RPMI8226 (cell line): ENCODE measurements around the gene C1RL.
"Not testable (repeated sequence)": the region's sequence is repeated elsewhere in the genome, so short reads cannot be mapped to it uniquely, and the experiment has no call there.

Source experiments
- DNase-seq: peaks from one replicate; pipeline ENCODE4 v3.0.0-alpha.2; 2015

C1RL gene

DNA sequence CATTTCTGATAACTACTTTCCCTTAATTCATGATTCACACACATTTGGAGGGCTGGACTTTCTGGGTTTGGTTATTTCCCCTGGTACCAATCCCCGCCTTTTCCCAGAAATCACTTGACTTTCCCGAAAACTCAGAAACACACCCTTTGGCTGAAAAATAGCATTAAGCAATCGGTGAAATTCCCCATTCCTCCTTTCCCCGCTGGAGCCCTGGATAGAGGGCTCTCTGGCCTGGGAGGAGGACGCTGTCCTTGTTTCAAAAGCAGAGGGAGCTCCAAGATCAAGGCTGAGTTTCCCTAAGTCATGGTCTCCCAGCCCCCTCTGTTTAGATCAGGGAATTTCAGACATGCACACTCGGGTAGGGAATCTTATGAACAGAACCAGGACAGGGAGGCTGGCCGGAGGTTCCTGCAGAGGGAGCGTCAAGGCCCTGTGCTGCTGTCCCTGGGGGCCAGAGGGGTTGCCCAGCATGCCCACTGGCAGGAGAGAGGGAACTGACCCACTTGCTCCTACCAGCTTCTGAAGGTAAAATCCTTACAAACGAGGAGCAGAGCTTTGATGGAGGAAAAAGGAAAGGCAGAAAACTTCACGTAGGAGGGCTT is 48.6 kb downstream of the C1RL start, which contains the start of gene C1S:
Gene C1S, plus strand, starts transcription at position 366 of the 602 bp plus-strand sequence. CDS start 1,195 bp downstream, outside the sequence.
- DNase-seq: no peak

DNA sequence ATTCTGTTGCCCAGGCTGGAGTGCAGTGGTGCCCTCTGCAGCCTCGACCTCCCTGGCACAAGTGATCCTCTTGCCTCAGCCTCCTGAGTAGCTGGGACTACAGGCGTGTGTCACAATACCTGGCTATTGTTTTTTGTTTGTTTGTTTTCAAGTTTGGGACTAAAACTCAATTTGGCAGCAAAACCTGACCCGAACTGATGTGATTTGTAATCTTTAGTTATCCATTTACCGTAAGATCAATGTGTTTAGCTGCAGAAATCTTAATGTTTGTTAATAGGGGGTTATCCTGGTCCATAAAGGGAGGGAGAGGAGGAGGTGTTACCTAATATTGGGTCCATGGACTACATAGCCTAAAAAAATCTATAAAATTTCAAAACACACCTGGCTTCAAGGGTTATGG is 49.2 kb downstream of the C1RL start:
- no peak for DNase-seq

- DNase-seq: no peak
Measured at GRCh38 chr12:7058850-7059395, 50.1 kb downstream of the C1RL start.

DNA sequence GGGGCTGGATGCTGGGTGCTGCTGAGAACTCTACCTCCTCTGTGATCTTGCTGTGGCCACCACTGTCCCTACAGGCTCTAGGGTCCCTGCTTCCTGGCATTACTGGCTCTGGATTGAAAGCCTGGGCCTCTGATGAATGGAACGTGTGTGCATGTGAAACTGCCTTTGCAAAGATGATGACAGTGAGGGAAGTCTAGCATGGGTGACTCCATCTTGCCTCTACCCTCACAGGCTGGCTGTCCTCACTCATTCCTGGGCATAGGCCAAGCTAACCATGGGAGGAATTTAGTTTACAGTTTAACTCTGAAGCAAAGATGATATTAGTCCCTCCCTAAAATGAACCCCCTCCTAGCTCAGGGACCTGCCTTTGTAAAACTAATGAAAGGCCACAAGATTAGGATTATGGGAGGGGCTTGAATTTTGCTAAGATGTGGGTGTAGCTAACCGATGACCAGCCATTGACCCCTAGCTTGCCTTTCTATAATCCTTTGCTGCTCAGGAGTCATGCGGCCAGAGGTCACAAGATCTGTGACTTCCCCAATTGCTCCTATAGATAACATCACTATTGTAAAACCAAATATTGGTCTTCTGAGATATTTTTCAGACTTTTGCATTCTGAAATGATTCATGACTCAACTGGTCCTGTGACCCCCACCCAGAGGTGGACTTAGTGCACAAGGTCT is 50.7 kb downstream of the C1RL start:
- DNase-seq: no peak

DNA sequence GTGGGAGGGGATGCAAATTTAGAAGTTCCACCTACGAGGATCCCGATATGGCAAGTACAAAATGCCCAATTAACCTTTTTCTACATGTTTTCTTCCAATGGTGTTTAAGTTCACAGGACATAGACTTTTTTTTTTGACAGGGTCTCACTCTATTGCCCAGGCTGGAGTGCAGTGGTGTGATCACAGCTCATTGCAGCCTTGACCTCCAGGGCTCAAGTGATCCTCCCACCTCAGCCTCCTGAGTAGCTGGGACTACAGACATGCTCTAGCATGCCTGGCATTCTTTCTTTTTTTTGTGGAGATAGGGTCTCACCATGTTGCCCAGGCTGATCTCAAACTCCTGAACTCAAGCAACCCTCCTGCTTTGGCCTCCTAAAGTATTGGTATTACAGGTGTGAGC is 53.3 kb downstream of the C1RL start:
- DNase-seq: not testable (repeated sequence)

GRCh38 chr12:7054925-7055324 is 54.1 kb downstream of the C1RL start:
- DNase-seq: no peak

DNA sequence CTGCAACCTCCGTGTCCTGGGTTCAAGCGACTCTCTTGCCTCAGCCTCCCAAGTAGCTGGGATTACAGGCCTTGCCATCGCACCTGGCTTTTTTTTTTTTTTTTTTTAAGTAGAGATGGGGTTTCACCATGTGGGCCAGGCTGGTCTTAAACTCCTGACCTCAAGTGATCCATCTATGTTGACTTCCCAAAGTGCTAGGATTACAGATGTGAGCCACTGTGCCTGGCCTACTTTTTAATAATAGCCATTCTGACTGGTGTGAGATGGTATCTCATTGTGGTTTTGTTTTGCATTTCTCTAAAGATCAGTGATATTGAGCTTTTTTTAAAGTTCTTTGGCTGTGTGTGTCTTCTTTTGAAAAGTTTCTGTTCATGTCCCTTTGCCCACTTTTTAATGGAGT is 59.0 kb downstream of the C1RL start:
- DNase-seq: not testable (repeated sequence)

- not testable (repeated sequence) for DNase-seq
Measured at GRCh38 chr12:7049445-7049951, 59.5 kb downstream of the C1RL start.

DNA sequence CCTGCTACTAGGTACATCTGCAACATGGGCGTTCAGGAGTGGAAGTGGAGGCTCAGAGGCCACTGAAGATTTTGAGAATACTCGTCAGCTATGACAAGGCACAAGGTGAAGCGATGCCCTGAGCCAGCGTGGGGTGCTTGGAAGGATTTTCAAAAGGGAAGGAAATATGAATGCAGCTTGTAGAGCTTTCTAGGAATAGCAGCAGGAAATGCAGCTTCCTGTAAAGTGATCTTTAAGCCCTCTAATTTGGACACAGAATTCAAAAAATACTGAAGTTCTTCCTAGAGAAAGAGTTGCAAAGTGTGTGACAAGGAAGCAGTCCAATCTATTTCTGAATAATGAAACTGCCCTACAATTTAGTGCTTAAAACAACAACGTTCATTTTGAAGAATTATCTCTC is 61.7 kb downstream of the C1RL start:
- DNase-seq: no peak

DNA sequence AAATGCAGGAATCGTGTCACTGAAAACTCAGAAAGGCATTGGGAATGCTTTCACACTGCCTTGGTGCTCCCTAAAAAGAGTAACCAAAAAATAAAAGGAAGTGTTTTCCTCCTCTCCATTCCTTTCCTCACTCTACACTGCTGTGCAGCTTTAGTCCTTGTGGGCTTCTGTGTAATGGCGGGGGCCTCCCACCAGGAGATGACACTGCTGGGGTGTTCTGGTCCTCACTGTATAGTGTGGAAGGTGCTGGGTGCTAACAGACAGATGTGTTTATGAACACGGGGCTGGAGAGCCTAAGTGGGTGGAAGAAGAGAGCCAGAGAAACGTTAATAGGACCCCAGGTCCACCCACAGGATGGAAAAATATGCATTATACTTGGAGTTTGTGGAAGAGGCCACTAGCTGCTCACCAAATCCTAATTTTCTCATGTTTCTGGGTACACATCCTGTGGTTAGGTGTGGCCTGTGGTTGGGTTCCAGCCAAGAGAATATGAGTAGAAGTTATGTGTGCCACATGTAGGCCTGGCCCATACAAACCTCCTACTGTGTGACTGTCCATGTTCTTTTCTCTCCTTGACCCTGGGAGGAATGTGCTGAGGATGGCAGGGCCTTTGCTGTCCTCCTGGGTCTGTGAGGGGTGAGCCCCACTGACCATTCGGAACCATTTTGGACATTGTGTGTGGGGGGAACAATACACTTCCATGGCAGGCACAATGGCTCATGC is 62.5 kb downstream of the C1RL start:
- DNase-seq: no peak

DNA sequence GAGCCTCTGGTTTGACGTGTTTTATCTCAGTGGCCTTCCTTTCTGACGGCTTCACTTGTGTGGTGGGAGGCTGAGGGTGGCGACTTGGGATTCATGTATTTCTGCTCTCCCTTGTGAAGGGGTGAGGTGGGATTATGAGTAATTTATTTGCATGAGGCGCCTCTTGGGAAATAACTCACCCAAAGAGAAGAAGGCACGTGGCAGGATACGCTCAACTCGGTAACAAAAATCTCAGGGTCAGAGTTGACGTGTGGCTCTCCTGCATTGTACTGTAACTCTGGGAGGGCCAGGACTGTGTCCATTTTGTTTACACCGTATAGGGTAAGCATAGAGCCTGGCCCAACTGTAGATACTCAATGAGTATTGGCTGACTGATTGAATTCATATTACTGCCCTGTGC is 63.1 kb downstream of the C1RL start:
- no peak for DNase-seq
